Progenitor cell of endocrine pancreas (in vitro differentiated cells): ENCODE measurements around the gene MTR. TPM values are rescaled to one million over a fixed set of nuclear protein-coding genes. Genes with fewer than 3 reads are reported as not detected.

Experiments
- DNase-seq: peaks from one replicate; pipeline ENCODE4 v3.0.0; 2021; ENCODE audit warnings: low spot score; ENCODE audit not compliant: unreplicated experiment
- H3K27ac Mint-ChIP-seq: 2 replicates; pipeline ENCODE4 v1.8.0; 2021; ENCODE audit warnings: mild to moderate bottlenecking, moderate library complexity, mixed read lengths
- H3K27me3 Mint-ChIP-seq: 2 replicates; pipeline ENCODE4 v1.8.0; 2021; ENCODE audit warnings: mixed read lengths
- H3K36me3 Mint-ChIP-seq: 2 replicates; pipeline ENCODE4 v1.8.0; 2022; ENCODE audit warnings: mixed read lengths; ENCODE audit not compliant: insufficient read depth
- H3K4me1 Mint-ChIP-seq: 2 replicates; pipeline ENCODE4 v1.8.0; 2021; ENCODE audit warnings: low read depth, mixed read lengths
- H3K4me3 Mint-ChIP-seq: 2 replicates; pipeline ENCODE4 v1.8.0; 2021; ENCODE audit warnings: low read depth, mild to moderate bottlenecking, moderate library complexity, mixed read lengths
- H3K9me3 Mint-ChIP-seq: 2 replicates; pipeline ENCODE4 v1.8.0; 2021; ENCODE audit warnings: low read depth, mixed read lengths
- CTCF ChIP-seq: fragments of 200-600 bp; sonication (generic); IDR thresholded peaks from one replicate; pipeline ENCODE4 v1.5.0; 2021; ENCODE audit warnings: antibody characterized with exemption, mild to moderate bottlenecking; ENCODE audit not compliant: unreplicated experiment
- total RNA-seq: library from RNA; stranded (reverse); gene quantifications from 2 replicates; pipeline ENCODE4 v1.2.1, GENCODE V29; 2021

MTR gene
- total RNA-seq, 1 donor from 2014 or later, result 29.7 TPM

GRCh38 chr1:236921610-236922009, 126.5 kb downstream of the MTR start:
- TF ChIP-seq CTCF, result no peak
- Mint-ChIP-seq H3K9me3 (peaks cover 19% of the 10 kb centered on the region), H3K27ac (no peak overlapping the region), H3K27me3 (peaks cover 52% of the 10 kb centered on the region), H3K4me3 (no peak overlapping the region), H3K36me3 (peaks cover 5% of the 10 kb centered on the region), H3K4me1 (peaks cover 5% of the 10 kb centered on the region)
- DNase-seq, result no peak

DNA sequence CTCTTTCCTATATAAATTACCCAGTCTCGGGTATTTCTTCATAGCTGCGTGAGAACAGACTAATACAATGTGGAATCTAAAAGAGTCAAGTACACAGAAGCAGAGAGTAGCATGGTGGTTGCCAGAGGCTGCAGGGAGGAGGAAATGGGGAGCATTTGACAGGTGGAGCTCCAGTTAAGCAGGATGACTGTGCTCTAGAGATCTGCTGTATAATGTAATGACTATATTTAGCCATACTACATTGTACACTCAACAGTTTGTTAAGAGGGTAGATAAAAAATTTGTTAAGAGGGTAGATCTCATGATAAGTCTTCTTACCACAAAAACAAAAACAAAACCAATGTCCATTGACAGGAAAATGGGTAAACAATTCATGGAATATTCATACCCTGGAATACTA, 127.1 kb downstream of the MTR start:
- H3K27ac Mint-ChIP-seq, result no peak overlapping the region
- no peak for DNase-seq
- TF ChIP-seq CTCF, result no peak
- H3K27me3 Mint-ChIP-seq, result peaks cover 57% of the 10 kb centered on the region
- no peak overlapping the region for H3K4me3 Mint-ChIP-seq
- H3K9me3 Mint-ChIP-seq, result peaks cover 18% of the 10 kb centered on the region
- peaks cover 3% of the 10 kb centered on the region for H3K36me3 Mint-ChIP-seq
- H3K4me1 Mint-ChIP-seq, result peaks cover 5% of the 10 kb centered on the region

DNA sequence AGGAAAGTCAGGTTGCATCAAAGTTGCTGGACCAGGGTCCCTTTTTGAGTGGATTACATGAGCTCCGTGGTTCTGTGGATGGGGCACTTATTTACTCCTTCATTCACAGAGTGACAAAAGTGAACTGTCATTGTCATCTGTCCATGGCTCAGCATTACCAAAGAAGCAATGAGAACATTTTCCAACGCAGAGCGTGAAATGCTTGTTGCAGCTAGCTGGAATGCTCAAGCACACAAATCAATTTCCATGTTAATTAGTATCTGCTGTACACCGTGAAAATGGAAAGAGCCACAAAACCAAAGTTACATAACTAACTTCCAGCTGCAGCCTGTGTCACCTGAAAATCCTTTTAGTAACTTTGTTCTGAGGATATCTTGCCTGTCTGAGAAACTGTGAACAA, 130.3 kb downstream of the MTR start:
- Mint-ChIP-seq H3K9me3 (peaks cover 3% of the 10 kb centered on the region), H3K27ac (no peak overlapping the region), H3K4me3 (no peak overlapping the region), H3K27me3 (peaks cover 70% of the 10 kb centered on the region), H3K36me3 (peaks cover 2% of the 10 kb centered on the region), H3K4me1 (peaks cover 5% of the 10 kb centered on the region)
- no peak for DNase-seq
- no peak for TF ChIP-seq CTCF

- DNase-seq, result no peak
- Mint-ChIP-seq H3K36me3 (peaks cover 2% of the 10 kb centered on the region), H3K9me3 (peaks cover 8% of the 10 kb centered on the region), H3K4me1 (no peaks in the 10 kb centered on the region), H3K27ac (no peak overlapping the region), H3K4me3 (no peak overlapping the region), H3K27me3 (peaks cover 56% of the 10 kb centered on the region)
- TF ChIP-seq CTCF, result no peak
Measured at GRCh38 chr1:236930503-236930902, 135.4 kb downstream of the MTR start.

DNA sequence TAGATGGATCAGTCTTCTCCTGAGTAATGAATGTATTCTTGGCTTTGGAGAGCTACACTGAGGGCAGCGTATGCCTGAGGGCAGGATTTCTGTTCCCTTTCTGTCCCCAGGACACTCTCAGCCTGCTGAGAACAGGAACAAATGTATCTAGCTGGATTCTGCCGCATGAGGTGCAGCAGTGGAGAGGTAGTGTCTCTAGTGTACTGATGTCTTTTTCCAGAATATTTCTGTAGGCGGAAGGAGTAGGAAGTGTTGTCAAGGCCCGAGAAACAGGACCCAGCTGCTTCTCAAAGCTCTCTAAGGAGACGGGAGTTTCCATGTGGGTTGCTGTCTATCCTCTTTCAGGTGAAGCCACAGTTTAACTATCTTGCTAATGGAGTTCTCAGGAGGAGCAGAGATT, 143.7 kb downstream of the MTR start:
- no peaks in the 10 kb centered on the region for H3K36me3 Mint-ChIP-seq
- no peak for DNase-seq
- H3K27me3 Mint-ChIP-seq, result peaks cover 38% of the 10 kb centered on the region
- H3K4me3 Mint-ChIP-seq, result no peak overlapping the region
- H3K4me1 Mint-ChIP-seq, result no peaks in the 10 kb centered on the region
- H3K27ac Mint-ChIP-seq, result no peak overlapping the region
- TF ChIP-seq CTCF, result no peak
- peaks cover 11% of the 10 kb centered on the region for H3K9me3 Mint-ChIP-seq
